OCI-LY7 (cell line): ENCODE results near the gene RNF220.

ENCODE experiments used
- EZH2phosphoT487 ChIP-seq: fragments of 200-600 bp; sonication (generic); IDR thresholded peaks from 2 replicates; pipeline ENCODE4 v1.6.1; 2018; ENCODE audit warnings: low read depth, borderline replicate concordance, mild to moderate bottlenecking, mixed run types, antibody characterized with exemption, low read length, moderate library complexity, mixed read lengths
- TF ChIP-seq, protein P1 (sequence below): fragments of 200-600 bp; sonication (generic); conservative IDR thresholded peaks from 2 replicates; pipeline ENCODE4 v1.5.1; 2014; ENCODE audit warnings: mild to moderate bottlenecking, antibody characterized with exemption, low read length, moderate library complexity, mixed read lengths

DNA sequence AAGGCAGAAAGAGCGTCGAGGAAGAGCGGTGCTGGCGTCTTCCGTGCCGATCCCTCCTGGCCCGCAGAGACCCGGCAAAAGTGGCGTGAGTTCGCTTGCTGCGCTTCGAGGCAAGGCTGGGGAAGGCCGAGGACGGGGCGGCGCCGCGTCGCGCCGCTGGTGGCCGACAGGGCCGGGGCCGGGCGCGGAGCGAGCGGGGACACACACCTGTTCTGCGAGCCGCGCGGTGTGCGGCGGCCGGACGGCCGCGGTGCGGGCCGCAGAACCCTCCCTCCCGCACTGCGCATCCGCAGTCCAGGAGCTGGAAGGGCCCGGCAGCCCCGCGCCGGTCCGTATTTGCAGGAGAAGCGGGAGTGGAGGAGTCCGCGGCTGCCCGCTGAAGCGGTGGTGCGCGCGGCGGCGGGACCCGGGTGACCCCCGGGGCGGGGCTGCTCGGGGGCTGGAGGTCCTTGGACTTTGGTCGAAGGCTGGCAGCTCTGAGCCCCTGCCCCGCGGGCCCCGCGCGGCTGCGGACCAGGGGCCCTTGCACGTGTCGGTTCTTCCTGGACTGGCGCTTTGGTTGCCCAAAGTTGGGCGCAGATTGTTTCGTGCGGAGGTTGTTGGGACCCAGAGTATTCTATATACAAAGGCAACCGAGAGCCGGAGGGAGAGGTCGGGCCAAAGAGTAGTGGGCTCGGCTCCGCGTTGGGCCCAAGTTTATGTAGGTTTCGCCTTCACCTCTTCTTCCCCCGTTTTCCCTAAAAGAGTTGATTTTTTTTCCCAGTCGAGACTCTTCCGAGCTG lies 2.6 kb downstream of the RNF220 start:
- TF ChIP-seq, protein P1, sequence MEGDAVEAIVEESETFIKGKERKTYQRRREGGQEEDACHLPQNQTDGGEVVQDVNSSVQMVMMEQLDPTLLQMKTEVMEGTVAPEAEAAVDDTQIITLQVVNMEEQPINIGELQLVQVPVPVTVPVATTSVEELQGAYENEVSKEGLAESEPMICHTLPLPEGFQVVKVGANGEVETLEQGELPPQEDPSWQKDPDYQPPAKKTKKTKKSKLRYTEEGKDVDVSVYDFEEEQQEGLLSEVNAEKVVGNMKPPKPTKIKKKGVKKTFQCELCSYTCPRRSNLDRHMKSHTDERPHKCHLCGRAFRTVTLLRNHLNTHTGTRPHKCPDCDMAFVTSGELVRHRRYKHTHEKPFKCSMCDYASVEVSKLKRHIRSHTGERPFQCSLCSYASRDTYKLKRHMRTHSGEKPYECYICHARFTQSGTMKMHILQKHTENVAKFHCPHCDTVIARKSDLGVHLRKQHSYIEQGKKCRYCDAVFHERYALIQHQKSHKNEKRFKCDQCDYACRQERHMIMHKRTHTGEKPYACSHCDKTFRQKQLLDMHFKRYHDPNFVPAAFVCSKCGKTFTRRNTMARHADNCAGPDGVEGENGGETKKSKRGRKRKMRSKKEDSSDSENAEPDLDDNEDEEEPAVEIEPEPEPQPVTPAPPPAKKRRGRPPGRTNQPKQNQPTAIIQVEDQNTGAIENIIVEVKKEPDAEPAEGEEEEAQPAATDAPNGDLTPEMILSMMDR, result no peak
- no peak for TF ChIP-seq EZH2phosphoT487
